PC-9 (cell line): ENCODE data around the gene HEPHL1.

ENCODE experiments used
- EZH2 ChIP-seq: fragments of 200-600 bp; sonication (generic); IDR thresholded peaks from 2 replicates; pipeline ENCODE4 v1.8.0; 2017; ENCODE audit warnings: antibody characterized with exemption, low read depth
- TF ChIP-seq, protein P1 (sequence below): fragments of 200-600 bp; sonication (generic); conservative IDR thresholded peaks from 2 replicates; pipeline ENCODE4 v1.6.1; 2017; ENCODE audit warnings: mixed run types, antibody characterized with exemption, mild to moderate bottlenecking, moderate library complexity

DNA sequence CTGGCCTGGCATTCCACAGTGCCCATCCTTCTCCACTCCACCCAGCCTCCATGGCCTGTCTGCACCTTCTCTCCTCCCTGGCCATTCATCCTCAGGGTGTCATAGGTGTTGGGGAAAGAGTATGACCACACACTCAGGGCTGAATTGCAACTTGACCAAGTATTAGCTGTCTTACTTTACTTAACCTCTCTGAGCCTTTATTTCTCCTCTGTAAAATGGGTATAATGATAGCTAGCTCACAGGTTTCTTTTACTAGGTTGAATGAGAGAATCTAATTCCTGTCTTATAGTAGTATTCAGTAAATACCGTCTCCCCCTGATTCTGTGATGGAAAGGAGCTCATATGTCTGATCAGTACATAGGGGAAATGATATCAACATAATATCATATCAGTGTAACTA lies 123.5 kb downstream of the HEPHL1 start:
- TF ChIP-seq, protein P1, sequence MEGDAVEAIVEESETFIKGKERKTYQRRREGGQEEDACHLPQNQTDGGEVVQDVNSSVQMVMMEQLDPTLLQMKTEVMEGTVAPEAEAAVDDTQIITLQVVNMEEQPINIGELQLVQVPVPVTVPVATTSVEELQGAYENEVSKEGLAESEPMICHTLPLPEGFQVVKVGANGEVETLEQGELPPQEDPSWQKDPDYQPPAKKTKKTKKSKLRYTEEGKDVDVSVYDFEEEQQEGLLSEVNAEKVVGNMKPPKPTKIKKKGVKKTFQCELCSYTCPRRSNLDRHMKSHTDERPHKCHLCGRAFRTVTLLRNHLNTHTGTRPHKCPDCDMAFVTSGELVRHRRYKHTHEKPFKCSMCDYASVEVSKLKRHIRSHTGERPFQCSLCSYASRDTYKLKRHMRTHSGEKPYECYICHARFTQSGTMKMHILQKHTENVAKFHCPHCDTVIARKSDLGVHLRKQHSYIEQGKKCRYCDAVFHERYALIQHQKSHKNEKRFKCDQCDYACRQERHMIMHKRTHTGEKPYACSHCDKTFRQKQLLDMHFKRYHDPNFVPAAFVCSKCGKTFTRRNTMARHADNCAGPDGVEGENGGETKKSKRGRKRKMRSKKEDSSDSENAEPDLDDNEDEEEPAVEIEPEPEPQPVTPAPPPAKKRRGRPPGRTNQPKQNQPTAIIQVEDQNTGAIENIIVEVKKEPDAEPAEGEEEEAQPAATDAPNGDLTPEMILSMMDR = no peak
- no peak for TF ChIP-seq EZH2
